Left renal pelvis (tissue), 4 donors: ENCODE results near the gene CTNNA2. TPM values are rescaled to one million over a fixed set of nuclear protein-coding genes. Genes with fewer than 3 reads are reported as not detected.

ENCODE experiments used
- DNase-seq, 4 donors: peaks; one replicate each; pipeline ENCODE4 v3.0.0-alpha.2; 2013; ENCODE audit warnings: low read depth in 4 of 4, low spot score in 3 of 4
- polyA plus RNA-seq, 4 donors: library from polyadenylated mRNA; unstranded; fragments of 120-200 nt; gene quantifications; one replicate each; pipeline ENCODE4 v1.2.1, GENCODE V29; 2013; ENCODE audit not compliant: insufficient read length in 4 of 4

CTNNA2 gene
- polyA plus RNA-seq, 4 donors, result 3.4 to 23.1 (median 5.3) TPM

DNA sequence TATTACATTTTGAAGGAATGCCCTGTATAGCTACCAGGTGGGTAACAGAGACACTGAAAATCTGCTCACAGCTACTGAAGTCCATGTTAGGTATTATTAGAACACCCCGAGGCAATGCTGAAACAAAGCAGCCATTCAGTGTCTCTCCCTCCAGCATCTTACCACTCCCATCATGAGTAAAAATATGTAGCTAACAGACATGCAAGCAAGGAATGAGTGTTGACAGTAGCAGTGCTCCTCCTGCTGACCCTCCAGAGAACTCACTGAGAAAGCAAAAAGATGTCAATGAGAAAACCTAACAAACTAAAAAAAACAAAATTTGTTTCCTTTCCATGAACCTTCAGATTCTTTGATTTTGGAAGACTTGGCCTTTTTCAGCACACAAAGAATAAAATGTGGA is 397.8 kb downstream of the CTNNA2 start:
- DNase-seq, result no peak

DNA sequence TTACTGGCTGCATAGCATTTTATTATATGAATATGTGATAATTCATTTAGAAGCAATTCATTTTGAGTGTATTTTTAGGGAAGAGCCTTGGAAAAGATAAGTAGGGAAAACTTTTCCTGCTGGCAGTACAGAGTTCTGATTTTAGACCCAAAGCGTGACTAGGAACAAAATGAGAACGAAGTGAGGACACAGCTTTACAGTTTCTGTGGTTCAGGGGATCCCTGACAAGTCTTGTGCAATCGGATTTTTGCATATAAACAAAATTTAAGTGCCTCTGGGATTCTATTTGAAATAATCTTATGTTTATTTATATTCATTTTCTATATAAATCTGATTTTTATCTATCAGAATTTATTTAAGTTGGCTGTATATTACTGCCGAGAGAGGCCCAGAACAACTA is 402.6 kb downstream of the CTNNA2 start:
- DNase-seq, result no peak

DNA sequence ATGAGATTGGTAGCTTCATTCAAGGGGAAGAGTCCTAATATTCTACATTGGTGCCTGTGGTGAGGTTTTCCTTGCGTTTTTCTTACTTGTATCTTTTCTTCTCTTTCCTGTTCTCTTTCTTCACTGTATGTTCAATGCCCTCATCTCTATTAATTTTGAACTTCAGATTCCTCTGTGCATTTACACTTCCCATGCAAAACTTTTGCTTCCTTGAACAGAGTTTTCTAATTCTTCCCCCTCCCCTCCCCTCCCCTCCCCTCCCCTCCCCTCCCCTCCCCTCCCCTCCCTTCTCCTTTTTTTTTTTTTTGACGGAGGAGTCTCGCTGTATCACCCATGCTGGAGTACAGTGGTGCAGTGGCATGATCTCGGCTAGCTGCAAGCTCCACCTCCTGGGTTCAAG is 403.4 kb downstream of the CTNNA2 start:
- no peak for DNase-seq

DNA sequence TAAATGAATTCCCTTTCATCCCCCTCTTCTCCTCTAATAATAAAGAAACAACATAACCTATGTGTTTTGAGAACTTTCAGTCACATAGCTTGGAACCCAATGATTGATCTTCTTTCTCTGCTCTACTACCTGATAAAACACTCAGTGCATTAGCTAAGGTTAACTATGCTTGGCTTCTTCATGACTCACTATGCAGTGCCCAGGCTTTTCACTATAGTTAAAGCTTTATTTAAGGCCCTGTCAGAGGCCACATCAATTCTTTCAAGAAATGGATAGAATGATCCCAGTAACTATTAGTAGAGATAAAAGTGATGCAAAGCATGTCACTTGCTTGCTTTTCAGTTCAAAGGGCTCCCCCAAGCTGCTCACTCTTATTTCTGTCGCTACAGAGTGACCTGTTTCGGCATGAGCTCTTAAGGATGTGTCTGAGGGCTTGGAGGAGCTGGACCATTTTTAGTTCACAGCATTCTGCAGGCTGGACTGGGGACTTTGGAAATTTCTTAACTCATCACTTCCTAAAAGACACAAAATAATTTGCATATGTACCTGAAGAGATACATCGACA is 407.7 kb downstream of the CTNNA2 start:
- DNase-seq, result no peak

DNA sequence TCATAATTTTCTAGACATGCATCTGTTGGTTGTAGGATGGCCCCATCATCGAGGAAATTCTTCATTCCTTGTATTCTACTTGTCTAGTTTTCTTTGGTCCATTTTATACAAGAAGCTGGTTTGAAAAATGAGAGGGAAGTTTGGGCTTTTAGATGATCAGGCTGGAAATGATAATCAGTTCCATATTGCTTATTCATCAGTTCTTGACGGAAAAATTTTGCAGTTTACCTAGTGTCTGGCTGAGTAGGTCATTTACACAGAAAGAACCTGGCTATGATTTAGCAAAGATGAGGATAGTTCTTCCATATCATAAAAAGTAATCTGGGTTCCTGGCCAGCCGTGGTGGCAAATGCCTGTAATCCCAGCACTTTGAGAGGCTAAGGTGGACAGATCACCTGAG is 416.8 kb downstream of the CTNNA2 start:
- DNase-seq, result no peak

DNA sequence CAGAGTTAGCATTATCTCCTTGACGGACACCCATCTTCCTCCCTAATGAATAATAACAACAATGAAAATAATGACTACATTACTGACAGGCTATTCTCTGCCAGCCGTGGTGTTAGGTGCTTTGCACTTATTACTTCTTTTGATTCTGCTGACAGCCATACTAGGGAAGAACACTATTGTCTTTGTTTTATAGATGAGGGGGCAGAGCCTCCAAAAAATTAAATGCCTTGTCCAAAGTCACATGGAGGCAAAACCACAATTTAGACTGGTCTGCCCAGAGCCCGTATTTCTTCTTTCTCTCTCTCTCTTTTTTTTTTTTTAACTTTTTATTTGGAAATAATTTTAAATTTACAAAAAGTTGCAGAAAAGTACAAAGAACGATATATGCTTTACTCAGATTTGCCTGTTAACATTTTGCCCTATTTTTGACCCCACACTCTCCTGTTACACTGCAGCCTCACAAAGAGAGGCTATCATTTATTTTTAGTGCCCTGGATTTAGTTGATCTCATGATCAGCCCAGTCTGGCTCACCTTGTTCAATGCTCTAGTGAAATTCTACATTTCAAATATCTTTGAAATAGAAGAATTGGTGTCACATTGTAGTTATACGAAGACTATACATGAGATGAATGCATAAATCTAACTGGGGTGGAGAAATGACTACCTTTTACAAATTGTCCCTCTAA is 422.3 kb downstream of the CTNNA2 start:
- no peak for DNase-seq

DNA sequence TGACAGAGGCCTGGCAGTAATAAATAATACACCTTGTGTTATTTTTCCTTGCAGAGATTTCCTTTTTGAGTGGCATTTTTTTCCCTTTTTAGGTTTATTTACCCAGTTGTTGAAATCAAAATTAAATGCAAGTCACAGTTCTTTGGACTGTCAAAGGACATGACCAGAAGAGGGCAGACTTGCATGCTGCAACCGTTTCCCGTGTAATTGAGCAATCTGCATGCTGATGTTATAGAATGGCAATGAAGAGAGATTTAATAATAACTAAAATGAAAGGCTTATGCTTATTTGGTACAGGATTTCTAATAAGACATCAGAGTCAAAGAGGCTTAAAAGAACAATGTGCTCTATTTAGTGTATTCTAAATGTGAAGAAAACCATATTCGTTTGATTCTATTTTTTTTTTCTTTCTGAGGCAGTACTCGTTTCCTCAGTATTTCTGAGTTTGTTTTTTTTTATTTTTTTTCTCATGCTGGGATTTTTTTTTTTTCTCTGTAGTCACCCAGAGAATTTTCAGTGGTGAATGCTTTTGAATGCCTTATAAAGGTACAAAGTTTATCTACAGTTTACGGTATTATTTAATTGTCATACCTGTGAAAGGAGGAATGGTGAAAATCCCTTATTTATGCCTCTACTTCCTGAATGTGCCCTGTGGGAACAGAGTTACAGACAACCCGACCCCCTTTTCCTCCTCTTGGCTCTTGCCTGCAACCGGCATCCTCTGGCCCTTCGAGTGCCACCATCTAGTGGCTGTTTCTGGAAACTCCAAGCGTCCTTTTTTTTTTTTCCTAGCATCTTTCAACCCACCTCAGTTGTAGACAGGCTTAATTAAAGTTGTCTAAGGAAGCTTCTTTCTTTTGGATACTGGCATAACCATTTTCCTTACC is 423.2 kb downstream of the CTNNA2 start:
- peak; percentile 20 to 29 (median 22) for DNase-seq

DNA sequence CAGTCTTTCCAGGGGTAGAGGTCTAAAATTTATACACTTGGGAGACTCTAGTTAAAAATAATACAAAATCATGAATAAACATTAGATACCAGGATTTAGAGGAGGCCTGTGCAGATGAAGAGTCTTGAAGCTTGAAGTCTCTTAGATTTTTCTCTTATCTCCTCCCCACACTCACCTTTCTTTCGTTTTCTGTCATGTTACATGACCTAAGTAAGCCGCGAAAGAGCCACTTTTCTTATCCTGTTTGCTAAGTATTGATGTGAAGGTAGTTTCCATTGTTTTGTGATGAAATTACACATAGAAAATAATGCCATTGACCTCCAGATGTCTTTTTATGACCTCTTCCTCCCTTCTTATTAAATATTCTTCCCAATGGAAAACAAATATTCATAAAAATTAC is 423.9 kb downstream of the CTNNA2 start:
- no peak for DNase-seq

DNA sequence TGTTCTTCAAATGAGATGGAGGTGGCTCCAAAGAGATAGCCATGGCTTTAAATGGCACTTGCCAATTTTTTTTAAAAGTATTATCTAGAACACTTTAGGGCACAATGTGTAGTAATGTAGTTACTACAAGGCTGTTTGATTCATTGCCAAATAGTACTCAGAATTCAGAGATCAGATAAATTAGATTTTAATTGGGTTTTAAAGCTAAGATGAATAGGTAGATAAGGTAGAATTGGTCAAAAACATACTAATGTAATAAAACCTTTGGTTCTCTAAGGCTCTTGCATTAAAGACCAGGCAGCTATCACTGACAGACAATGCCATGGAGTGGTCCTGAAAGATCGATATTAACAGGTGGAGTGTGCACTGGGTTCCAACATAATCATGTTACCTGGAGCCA is 425.8 kb downstream of the CTNNA2 start:
- DNase-seq, result no peak

DNA sequence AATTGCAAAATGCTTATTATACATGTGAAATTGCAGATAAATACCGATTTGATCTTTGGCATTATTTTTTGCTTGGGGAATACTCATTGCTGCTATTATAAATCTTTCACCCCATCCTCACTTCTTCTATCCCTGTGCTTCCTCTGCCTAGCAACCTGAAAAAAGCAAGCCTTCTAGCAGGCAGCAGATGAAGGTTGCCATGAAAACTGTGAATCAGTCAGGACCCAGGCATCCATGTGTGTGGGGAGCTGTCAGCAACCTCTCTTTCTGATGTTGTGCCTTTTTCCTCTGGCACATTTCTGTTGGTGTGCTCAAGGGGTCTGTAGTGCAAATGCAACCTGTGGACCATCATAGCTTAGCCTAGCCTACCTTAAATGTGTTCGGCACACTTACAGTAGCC is 427.5 kb downstream of the CTNNA2 start:
- no peak for DNase-seq

DNA sequence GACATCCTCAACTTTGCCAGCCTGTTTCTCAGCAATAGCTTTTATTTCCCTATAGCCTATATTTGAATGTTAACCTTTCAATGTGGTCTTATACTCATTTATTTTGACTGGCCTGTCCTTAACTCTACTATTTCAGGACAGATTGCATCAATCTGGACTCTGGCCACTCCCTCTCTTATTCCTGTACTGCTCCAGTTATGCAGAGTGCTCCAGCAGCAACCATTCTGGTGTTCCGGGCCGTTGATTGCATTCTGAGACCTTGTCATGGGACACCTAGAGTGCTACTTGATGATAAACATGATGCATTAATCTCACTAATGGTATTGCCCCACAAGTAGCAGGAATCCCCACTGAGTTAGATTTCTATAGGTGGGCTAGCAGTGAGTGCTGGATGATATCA is 428.3 kb downstream of the CTNNA2 start:
- DNase-seq, result no peak

DNA sequence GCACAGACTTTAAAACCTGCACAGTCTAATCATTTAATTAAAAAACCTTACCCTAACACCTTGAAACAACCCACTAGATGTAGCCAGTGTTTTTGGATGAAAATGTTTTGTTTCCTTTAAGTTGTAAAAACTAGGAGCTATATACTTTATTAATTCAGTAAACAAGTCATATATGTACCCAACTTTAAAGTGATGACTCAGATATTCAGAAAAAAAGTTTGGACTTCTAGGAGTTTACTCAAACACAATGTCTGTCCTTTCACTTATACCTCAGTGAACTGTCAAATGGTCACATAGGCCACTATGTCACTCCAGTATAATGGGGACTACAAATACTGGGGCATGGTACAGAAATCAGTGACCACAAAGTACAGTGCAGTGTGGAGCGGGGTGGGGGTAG is 431.4 kb downstream of the CTNNA2 start:
- DNase-seq, result no peak

DNA sequence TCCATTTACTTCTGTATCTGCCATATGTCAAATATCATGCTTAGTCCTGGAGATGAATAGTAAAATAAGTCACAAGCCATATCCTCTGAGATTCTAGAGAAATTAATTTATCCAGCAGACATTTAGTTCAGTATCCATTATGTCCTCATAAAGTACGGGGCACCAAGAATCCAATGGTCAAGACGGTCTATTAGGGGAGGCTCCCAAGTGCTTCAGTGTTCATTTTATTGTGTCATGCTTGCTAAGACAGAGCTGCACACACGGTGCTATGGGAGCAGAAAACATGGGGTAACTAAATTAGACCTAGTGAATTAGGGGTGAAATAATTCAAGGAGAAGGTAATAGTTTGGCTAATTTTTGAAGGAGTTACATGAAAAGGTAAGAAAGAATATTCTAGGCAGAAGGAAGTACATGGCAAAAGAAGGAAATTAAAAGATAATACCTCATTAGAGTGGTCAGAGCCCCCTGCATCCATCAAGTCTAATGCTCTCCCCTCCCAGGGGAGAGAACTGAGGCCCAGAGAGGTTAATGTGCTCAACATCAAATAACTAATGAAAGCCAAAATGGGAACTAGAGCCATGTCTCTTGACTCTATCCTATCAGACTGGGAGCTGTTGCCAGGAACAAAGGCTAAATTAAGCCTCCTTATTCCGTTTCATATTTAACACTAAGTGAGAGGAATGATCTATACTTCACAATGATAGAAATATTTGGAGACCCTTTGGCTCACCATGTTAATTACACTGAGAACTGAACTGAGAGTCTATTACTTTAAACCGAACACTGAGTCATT is 433.0 kb downstream of the CTNNA2 start:
- no peak for DNase-seq

DNA sequence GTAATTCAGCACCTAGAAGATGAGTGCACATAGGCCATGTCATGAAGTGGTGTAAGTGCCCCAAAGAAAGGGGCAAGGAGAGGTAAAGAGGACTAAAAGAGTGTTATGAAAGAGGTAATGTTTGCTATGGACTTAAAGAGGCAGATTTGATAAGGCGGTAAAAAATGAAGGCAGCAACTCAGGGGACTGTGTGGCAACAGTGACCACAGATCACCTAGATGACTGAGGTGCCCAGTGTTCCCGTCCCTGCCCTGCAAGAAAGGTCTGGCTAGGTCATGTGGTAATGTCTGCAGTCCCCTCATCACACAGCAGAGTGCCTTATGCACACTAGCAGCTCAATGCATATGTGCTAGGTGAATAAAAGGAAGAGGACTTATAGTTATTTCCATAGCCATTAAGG is 434.9 kb downstream of the CTNNA2 start:
- DNase-seq, result no peak

DNA sequence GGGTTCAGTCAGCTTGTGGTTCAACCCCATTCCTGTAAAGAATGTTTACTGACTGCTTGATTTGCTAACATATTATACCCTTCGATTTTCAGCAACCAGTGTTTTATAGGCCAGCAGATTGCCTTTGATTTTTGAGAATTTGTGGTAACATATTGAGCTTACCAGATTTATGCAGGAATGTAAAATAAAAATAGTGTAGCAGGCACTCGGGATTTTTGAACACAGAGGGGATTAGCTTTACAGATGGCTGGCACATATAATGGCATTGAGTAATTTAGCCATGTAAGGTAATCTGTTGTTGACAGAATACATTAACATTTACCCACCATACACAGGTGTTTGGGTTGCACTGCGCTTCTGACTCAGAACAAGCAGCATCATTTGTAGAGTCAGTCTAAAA is 437.7 kb downstream of the CTNNA2 start:
- DNase-seq, result no peak

DNA sequence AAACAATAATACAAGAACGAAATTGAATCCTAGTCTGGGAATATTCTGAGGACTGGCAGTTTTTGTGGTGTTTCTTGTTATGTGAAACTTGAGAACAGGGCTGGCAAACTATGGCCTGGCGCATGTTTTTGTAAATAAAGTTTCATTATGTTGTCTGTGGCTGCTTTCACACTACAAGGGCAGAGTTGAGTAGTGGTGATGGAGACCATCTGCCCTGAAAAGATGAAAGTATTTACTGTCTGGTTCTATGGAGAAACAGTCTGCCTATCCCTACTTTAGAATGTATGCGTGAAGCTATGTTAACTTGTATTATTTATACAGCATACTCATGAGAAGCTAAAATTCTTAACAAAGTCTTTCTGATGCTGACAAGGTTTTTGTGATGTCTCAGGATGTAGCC is 439.8 kb downstream of the CTNNA2 start:
- DNase-seq, result no peak

DNA sequence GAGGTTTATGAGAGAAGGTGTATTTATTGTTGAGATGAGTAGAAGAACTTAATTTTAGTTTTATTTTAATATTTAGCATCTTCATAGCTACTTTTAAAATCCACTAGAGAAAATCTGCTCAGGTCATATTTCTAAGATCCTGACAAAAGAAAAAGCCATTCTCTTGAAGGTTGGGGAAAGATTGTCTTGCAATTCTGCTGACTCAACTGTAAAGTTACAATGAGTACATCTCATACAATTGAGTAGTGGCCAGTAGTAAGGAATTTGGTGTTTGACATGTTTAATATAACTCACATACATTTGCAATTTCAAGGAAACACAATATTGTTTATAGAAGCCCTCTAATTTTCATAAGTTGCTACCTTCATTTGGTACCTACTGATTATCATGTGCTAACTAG is 447.2 kb downstream of the CTNNA2 start:
- DNase-seq, result no peak

DNA sequence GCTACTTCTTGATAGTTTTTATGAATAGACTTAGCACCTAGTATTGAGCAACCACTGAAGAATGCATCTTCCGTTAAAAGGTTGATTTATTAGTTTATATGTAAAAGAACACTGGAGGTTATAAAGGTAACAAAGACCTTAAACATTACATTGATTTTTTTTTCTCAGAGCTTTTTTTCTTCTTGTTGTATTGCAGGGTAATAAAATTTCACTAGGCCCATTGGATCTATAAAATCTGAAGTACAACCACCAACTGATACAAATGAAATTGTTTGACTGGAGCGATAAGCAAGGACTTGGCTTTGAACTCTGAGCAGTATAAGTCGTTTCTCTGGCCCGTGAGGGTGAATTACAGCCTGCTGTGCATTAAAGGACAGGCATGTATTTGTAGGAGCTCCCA is 447.7 kb downstream of the CTNNA2 start:
- DNase-seq, result no peak

DNA sequence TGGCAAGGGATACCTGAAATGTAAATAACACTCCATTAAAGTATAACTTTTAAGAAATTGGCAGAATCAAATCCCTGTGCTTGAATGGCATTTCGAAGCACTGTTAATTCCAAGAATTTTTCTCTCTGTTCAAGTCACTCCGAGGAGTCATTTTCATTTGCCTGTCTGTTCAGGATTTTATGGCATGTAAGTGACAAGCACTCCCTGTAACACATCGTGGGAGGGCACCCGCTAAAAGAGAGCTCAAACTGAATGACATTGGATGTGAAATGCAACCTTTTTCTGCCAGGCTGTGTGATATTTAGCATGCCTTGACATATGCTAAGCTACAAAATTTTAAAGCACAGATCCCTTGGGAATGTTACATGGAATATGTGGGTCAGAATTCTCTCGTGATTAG is 452.1 kb downstream of the CTNNA2 start:
- DNase-seq, result no peak

DNA sequence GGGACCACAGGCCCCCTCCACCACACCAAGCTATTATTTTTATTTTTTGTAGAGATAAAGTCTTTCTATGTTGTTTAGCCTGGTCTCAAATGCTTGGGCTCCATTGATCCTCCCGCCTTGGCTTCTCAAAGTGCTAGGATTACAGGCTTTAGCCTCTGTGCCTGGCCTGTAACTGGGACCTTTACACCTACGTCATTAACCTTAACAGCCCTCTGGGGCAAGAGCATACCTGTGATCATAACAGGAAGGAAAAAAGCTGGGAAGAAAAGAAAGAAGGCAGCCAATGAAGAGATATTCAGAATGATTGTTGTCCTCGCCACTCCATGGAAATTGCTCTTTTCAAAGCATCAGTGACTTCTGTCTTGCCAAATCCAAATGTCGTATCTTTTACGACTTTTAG is 453.5 kb downstream of the CTNNA2 start:
- no peak for DNase-seq

DNA sequence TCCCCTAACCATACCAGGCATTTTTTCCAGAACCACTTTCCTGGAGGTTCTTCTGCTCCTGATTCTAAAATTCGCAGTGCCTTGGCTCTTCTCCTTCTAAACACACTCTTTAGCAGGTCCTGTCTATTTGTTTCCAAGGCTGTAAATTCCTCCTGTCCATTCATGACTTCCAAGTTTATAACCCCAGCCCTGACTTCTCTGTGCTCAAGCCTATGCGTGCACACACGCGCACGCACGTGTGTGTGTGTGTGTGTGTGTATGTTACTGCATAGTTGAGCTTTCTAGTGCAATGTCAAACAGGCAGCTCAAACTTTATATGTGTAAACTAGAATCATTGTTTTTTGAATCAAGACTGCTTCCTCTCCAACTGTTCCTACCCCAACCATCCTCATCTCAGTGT is 454.0 kb downstream of the CTNNA2 start:
- DNase-seq, result no peak
